H9 (cell line): ENCODE measurements around the gene IL3. TPM values are rescaled to one million over a fixed set of nuclear protein-coding genes. Genes with fewer than 3 reads are reported as not detected.

Source experiments
- DNase-seq: peaks from one replicate; pipeline ENCODE4 v3.0.0-alpha.2; 2017
- H2AFZ ChIP-seq: one replicate; pipeline ENCODE4 v1.6.1; 2013; ENCODE audit warnings: mild to moderate bottlenecking, low read length, control low read depth, moderate library complexity
- H2AK5ac ChIP-seq: 2 replicates; pipeline ENCODE4 v1.6.1; 2013; ENCODE audit warnings: low read length, control low read depth, mixed read lengths; ENCODE audit not compliant: insufficient read length
- H2BK120ac ChIP-seq: one replicate; pipeline ENCODE4 v1.6.1; 2013; ENCODE audit warnings: low read depth, mild to moderate bottlenecking, low read length, control low read depth, inconsistent platforms; ENCODE audit not compliant: poor library complexity, severe bottlenecking
- H2BK12ac ChIP-seq: 2 replicates; pipeline ENCODE4 v1.6.1; 2013; ENCODE audit warnings: low read length, control low read depth, mixed read lengths, low read depth; ENCODE audit not compliant: insufficient read length
- H2BK15ac ChIP-seq: 2 replicates; pipeline ENCODE4 v1.6.1; 2013; ENCODE audit warnings: low read depth, low read length, control low read depth
- H2BK20ac ChIP-seq: one replicate; pipeline ENCODE4 v1.6.1; 2013; ENCODE audit warnings: low read depth, mild to moderate bottlenecking, low read length, control low read depth, inconsistent platforms; ENCODE audit not compliant: poor library complexity, severe bottlenecking
- H2BK5ac ChIP-seq: 2 replicates; pipeline ENCODE4 v1.6.1; 2013; ENCODE audit warnings: low read length, control low read depth, mixed read lengths; ENCODE audit not compliant: insufficient read length
- H3K14ac ChIP-seq: 2 replicates; pipeline ENCODE4 v1.6.1; 2013; ENCODE audit warnings: low read length, control low read depth; ENCODE audit not compliant: insufficient read depth
- H3K18ac ChIP-seq: 2 replicates; pipeline ENCODE4 v1.6.1; 2013; ENCODE audit warnings: low read depth, mild to moderate bottlenecking, mixed read lengths, low read length, control low read depth; ENCODE audit not compliant: insufficient read length
- H3K23ac ChIP-seq: 2 replicates; pipeline ENCODE4 v1.6.1; 2013; ENCODE audit warnings: low read length, control low read depth, mixed read lengths, low read depth; ENCODE audit not compliant: insufficient read length
- H3K23me2 ChIP-seq: 2 replicates; pipeline ENCODE4 v1.6.1; 2013; ENCODE audit warnings: low read depth, mild to moderate bottlenecking, mixed read lengths, low read length, control low read depth; ENCODE audit not compliant: insufficient read length, poor library complexity, severe bottlenecking
- H3K27ac ChIP-seq: 2 replicates; pipeline ENCODE4 v1.5.1; 2013; ENCODE audit warnings: low read length, control low read depth, mixed read lengths, low read depth; ENCODE audit not compliant: insufficient read length
- H3K27me3 ChIP-seq: 2 replicates; pipeline ENCODE4 v1.6.1; 2013; ENCODE audit warnings: low read length, control low read depth, inconsistent platforms; ENCODE audit not compliant: insufficient read depth
- H3K4ac ChIP-seq: 2 replicates; pipeline ENCODE4 v1.6.1; 2013; ENCODE audit warnings: low read depth, mild to moderate bottlenecking, control low read depth, inconsistent platforms, low read length, moderate library complexity
- H3K4me1 ChIP-seq: 2 replicates; pipeline ENCODE4 v1.6.1; 2013; ENCODE audit warnings: low read length, control low read depth, inconsistent platforms; ENCODE audit not compliant: insufficient read depth
- H3K4me2 ChIP-seq: 2 replicates; pipeline ENCODE4 v1.6.1; 2013; ENCODE audit warnings: low read length, control low read depth, mixed read lengths; ENCODE audit not compliant: insufficient read length, insufficient read depth
- H3K56ac ChIP-seq: 2 replicates; pipeline ENCODE4 v1.6.1; 2013; ENCODE audit warnings: low read depth, mild to moderate bottlenecking, mixed read lengths, low read length, control low read depth; ENCODE audit not compliant: insufficient read length
- H3K79me1 ChIP-seq: 2 replicates; pipeline ENCODE4 v1.6.1; 2013; ENCODE audit warnings: low read depth, mild to moderate bottlenecking, moderate library complexity, low read length, control low read depth, inconsistent platforms; ENCODE audit not compliant: insufficient read depth, poor library complexity, severe bottlenecking
- H3K79me2 ChIP-seq: 2 replicates; pipeline ENCODE4 v1.6.1; 2013; ENCODE audit warnings: low read length, control low read depth, inconsistent platforms; ENCODE audit not compliant: insufficient read depth
- H3K9ac ChIP-seq: 2 replicates; pipeline ENCODE4 v1.6.1; 2013; ENCODE audit warnings: low read length, control low read depth, mixed read lengths; ENCODE audit not compliant: insufficient read length; ENCODE audit errors: extremely low read depth
- H3K9me3 ChIP-seq: one replicate; pipeline ENCODE4 v1.6.1; 2013; ENCODE audit warnings: low read depth, low read length, inconsistent platforms; ENCODE audit not compliant: control insufficient read depth
- H3T11ph ChIP-seq: one replicate; pipeline ENCODE4 v1.6.1; 2013; ENCODE audit warnings: mild to moderate bottlenecking, low read length, control low read depth, inconsistent platforms
- H4K20me1 ChIP-seq: one replicate; pipeline ENCODE4 v1.6.1; 2013; ENCODE audit not compliant: control insufficient read depth, insufficient read length, insufficient read depth
- H4K5ac ChIP-seq: 2 replicates; pipeline ENCODE4 v1.6.1; 2013; ENCODE audit warnings: low read depth, mild to moderate bottlenecking, mixed read lengths, low read length, control low read depth; ENCODE audit not compliant: insufficient read length
- H4K8ac ChIP-seq: replicated peaks from 2 replicates; pipeline ENCODE4 v1.6.1; 2013; ENCODE audit warnings: low read length, control low read depth, mixed read lengths, low read depth; ENCODE audit not compliant: insufficient read length
- H4K91ac ChIP-seq: 2 replicates; pipeline ENCODE4 v1.6.1; 2013; ENCODE audit warnings: low read depth, mild to moderate bottlenecking, moderate library complexity, mixed read lengths, low read length, control low read depth; ENCODE audit not compliant: insufficient read length
- H3K27ac Mint-ChIP-seq, 3 experiments: 2 replicates in 2 of 3; 3 replicates in 1 of 3; pipeline ENCODE4 v1.8.0; 2020 to 2021; ENCODE audit warnings: mixed read lengths in 3 of 3, mild to moderate bottlenecking in 1 of 3, moderate library complexity in 1 of 3
- H3K27me3 Mint-ChIP-seq: 2 replicates; pipeline ENCODE4 v1.8.0; 2021; ENCODE audit warnings: low read depth, mild to moderate bottlenecking, moderate library complexity, mixed read lengths
- H3K36me3 Mint-ChIP-seq, 3 experiments: 2 replicates in 2 of 3; 3 replicates in 1 of 3; pipeline ENCODE4 v1.8.0; 2020 to 2021; ENCODE audit warnings: low read depth in 3 of 3, mixed read lengths in 3 of 3; ENCODE audit not compliant: insufficient read depth in 1 of 3
- H3K4me1 Mint-ChIP-seq, 2 experiments: 2 replicates each; pipeline ENCODE4 v1.8.0; 2020; ENCODE audit warnings: mixed read lengths in 2 of 2
- H3K4me3 Mint-ChIP-seq, 2 experiments: 2 replicates in 1 of 2; 3 replicates in 1 of 2; pipeline ENCODE4 v1.8.0; 2020 to 2021; ENCODE audit warnings: mild to moderate bottlenecking in 2 of 2, mixed read lengths in 2 of 2, moderate library complexity in 1 of 2
- H3K9me3 Mint-ChIP-seq, 2 experiments: 2 replicates in 1 of 2; 3 replicates in 1 of 2; pipeline ENCODE4 v1.8.0; 2020; ENCODE audit warnings: mild to moderate bottlenecking in 2 of 2, mixed read lengths in 2 of 2, moderate library complexity in 1 of 2
- WGBS: extraction: QIAGEN DNeasy Blood & Tissue Kit; methylation state at CpG from one replicate; pipeline ENCODE4 v1.1.7; 2013; ENCODE audit warnings: missing lambda C conversion rate, low lambda C conversion rate, mixed read lengths; ENCODE audit not compliant: insufficient read length; ENCODE audit errors: extremely low coverage; 5-methylcytosine and 5-hydroxymethylcytosine counted together
- total RNA-seq: library from RNA; stranded (reverse); gene quantifications from 2 replicates; pipeline ENCODE4 v1.2.1, GENCODE V29; 2021
- TF ChIP-seq, protein P1 (sequence below): fragments of 200-600 bp; sonication (generic); conservative IDR thresholded peaks from 3 replicates; pipeline ENCODE4 v1.8.0; 2021; ENCODE audit warnings: antibody characterized with exemption, mild to moderate bottlenecking

Gene IL3
- total RNA-seq, 1 experiment from 2014 or later = not detected

DNA sequence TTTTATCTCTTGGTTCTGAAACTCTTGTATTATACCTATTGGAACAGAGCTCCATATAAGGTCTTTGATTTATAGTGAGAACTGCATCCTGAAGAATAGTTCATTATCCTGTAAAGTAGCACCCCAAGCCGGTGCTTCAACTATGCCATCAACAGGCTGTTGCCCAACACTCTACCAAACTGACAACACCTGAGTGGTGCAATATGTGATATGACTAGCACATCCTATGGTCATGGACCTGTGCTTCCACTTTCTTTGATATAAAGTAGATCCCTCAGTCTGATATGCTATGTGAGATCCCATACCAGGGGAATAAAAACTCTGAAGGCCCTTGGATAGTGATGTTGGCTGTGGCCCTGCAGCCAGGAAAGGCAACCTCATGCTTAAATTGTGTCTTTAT lies 28.9 kb downstream of the IL3 start:
- H3K79me1 ChIP-seq = no peaks in the 10 kb centered on the region
- Mint-ChIP-seq H3K4me3 (no peak overlapping the region), H3K27me3 (peaks cover 3% of the 10 kb centered on the region), H3K27ac (no peak overlapping the region), H3K9me3 (no peaks in the 10 kb centered on the region; a peak in 1 of 5 replicates), H3K36me3 (no peaks in the 10 kb centered on the region), H3K4me1 (no peaks in the 10 kb centered on the region)
- no peak overlapping the region for H2BK15ac ChIP-seq
- no peak overlapping the region for H3T11ph ChIP-seq
- no peak overlapping the region for H3K4me2 ChIP-seq
- no peak overlapping the region for H3K18ac ChIP-seq
- no peaks in the 10 kb centered on the region for H3K23me2 ChIP-seq
- no peak overlapping the region for H3K23ac ChIP-seq
- H3K4ac ChIP-seq = no peak overlapping the region
- no peak overlapping the region for H2AFZ ChIP-seq
- H2BK20ac ChIP-seq = no peak overlapping the region
- no peaks in the 10 kb centered on the region for H3K27me3 ChIP-seq
- no peak overlapping the region for H4K8ac ChIP-seq
- H2BK12ac ChIP-seq = no peak overlapping the region
- no peaks in the 10 kb centered on the region for H3K79me2 ChIP-seq
- H3K4me1 ChIP-seq = no peaks in the 10 kb centered on the region
- no peak overlapping the region for H3K9ac ChIP-seq
- H4K91ac ChIP-seq = no peak overlapping the region
- TF ChIP-seq, protein P1, sequence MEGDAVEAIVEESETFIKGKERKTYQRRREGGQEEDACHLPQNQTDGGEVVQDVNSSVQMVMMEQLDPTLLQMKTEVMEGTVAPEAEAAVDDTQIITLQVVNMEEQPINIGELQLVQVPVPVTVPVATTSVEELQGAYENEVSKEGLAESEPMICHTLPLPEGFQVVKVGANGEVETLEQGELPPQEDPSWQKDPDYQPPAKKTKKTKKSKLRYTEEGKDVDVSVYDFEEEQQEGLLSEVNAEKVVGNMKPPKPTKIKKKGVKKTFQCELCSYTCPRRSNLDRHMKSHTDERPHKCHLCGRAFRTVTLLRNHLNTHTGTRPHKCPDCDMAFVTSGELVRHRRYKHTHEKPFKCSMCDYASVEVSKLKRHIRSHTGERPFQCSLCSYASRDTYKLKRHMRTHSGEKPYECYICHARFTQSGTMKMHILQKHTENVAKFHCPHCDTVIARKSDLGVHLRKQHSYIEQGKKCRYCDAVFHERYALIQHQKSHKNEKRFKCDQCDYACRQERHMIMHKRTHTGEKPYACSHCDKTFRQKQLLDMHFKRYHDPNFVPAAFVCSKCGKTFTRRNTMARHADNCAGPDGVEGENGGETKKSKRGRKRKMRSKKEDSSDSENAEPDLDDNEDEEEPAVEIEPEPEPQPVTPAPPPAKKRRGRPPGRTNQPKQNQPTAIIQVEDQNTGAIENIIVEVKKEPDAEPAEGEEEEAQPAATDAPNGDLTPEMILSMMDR = no peak
- no peak overlapping the region for H3K56ac ChIP-seq
- H4K5ac ChIP-seq = no peak overlapping the region
- H2AK5ac ChIP-seq = no peak overlapping the region
- H3K14ac ChIP-seq = no peak overlapping the region
- H2BK5ac ChIP-seq = no peak overlapping the region
- no peak for DNase-seq
- H4K20me1 ChIP-seq = no peaks in the 10 kb centered on the region
- no peak overlapping the region for H2BK120ac ChIP-seq
- no CpG with 5 or more reads among the region's 1 CpG for WGBS
- H3K27ac ChIP-seq = no peak overlapping the region
- H3K9me3 ChIP-seq = no peaks in the 10 kb centered on the region
